NCI-H1694 (cell line): ENCODE results near the gene KCNK16.
"Not testable (repeated sequence)": the region's sequence is repeated elsewhere in the genome, so short reads cannot be mapped to it uniquely, and the experiment has no call there.

Experiments
- DNase-seq: peaks from one replicate; lab custom pipeline; 2025; lab: John Stamatoyannopoulos, UW

KCNK16 gene

GRCh38 chr6:39309942-39310531 is 12.5 kb downstream of the KCNK16 start:
- peak; percentile 66 for DNase-seq

DNA sequence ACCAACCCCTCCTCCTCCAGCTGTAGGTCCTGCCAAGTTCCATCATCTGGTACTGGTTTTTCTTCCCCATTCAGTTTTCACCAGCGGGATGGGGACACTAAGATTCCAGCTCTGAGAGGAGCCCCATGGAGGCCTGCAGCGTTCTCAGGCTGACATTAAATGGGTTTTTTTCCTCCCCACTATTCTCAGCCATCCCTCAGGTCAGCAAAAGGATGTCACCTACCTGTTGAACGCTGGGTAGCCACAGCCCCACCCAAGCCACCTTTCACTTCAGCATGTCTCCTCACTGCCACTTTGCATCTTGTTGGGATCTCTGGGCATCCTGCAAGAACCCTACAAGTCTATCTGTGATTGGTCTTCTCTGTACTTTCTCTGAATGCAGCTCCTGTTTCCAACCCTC is 15.0 kb downstream of the KCNK16 start:
- no peak for DNase-seq

DNA sequence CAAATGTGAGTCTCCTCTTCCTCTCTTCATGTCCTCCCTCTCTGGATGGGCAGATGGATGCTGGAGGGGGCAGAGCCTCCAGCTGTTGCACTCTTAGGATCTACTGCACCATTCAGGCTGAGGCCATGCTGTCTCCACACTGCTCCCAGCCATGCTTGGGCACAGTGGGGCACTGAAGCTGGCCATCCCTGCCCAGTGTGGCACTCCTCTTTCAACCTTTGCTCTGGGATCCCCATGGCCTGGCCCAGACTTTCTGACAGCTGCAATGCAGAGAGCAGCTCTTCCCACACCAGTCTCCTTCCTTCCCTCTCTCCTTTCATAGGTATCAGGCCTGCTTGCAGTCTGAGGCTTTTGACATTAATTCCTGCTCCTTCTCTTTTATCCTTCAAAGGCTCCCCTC is 17.6 kb downstream of the KCNK16 start:
- no peak for DNase-seq

DNA sequence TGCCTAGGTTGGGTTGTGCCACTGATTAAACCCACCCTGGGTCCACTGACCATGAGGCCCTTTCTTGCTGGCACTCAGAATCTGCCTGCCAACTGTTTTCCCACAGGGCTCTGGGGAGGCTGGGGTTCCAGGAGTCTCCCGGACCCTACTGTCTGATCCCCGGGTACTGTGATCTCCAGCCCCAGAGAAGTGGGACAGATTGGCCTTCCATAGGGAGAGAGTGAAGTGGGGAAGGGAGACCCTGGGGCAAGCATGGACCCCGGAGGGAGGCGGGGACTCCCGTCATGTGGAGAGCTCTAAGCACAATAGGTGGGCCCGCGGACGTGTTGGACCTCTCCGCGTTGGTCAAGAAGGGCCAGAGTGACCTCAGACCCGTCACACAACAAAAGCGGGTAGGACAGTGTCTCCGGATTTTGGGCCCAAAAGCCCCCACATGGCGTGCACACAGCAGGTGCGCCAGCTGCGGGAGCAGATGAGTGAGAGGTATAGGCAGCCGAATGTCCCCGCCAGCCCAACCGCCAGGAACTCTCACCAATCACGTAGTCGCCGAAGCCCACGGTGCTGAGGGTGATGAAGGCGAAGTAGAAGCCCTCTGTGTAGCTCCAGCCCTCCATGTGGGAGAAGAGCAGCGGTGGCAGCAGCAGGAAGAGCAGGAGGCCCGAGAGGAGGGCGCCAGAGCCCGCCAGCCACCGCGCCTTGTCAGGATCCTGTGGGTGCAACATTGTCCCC is 18.9 kb downstream of the KCNK16 start:
- no peak for DNase-seq

GRCh38 chr6:39302669-39303424 is 19.7 kb downstream of the KCNK16 start:
- peak; percentile 74 for DNase-seq

DNA sequence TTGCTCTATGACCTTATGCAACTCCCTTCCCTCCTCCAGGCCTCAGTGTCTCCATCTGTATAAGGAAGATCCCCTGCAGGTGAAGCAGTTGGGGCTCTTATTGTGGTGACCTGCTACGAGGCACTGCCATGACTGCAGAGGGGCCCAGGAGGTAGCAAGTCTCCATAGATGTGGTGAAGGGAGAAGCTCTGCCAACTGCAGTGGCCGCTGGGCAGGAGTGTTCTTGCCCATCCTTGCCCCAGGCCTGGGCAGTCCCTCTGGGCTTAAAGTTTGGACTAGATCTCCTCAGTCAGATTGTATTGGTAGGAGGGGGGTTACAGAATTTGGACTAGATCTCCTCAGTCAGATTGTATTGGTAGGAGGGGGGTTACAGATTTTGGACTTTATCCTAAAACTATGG is 20.5 kb downstream of the KCNK16 start:
- DNase-seq, result no peak

GRCh38 chr6:39301606-39302005 is 20.9 kb downstream of the KCNK16 start:
- DNase-seq, result no peak

- DNase-seq, result no peak
These were observed 21.8 kb downstream of the KCNK16 start for GRCh38 chr6:39300739-39301138.

GRCh38 chr6:39298061-39298460 is 24.4 kb downstream of the KCNK16 start:
- no peak for DNase-seq

GRCh38 chr6:39296745-39297640 is 25.5 kb downstream of the KCNK16 start:
- no peak for DNase-seq

GRCh38 chr6:39295611-39296011 is 26.9 kb downstream of the KCNK16 start:
- no peak for DNase-seq

DNA sequence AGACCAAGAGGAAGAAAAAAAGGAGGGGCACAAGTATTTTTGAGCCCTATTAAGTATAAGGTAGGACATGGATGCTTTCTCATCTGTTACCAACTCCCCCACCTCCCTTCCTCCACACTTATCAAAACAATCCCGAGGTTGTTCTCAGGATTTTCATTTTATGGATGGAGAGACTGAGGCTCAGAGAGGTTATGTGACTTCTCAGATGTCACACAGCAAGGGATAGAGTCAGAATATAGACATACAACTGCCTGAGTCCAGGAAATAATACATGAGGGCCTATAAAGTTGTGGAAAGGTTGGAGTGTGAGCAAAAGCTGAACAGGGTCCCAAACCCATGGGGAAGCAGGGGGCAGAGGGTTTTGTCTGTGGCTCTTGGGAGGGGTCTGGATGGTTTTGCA is 27.6 kb downstream of the KCNK16 start:
- DNase-seq, result no peak

- DNase-seq, result no peak
These were observed 28.4 kb downstream of the KCNK16 start for GRCh38 chr6:39294133-39294532.

DNA sequence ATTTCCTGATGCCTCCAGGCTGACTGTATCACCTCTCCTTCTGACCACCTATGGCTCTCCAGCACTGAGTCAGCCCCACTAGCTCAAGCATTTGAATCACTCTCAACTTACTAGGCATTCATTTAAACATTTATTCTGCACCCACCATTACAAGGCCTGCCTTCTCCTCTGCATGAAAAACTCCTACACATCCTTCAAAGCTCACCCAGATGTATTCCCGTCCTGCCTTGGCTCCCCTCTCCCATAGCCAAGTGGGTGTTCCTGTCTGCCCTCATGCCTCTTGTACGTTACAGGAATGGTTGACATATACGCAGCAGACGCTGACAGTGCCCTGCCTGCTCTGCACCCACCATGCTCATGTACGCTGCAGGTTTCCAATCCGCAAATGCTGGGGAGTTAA is 29.9 kb downstream of the KCNK16 start:
- no peak for DNase-seq

DNA sequence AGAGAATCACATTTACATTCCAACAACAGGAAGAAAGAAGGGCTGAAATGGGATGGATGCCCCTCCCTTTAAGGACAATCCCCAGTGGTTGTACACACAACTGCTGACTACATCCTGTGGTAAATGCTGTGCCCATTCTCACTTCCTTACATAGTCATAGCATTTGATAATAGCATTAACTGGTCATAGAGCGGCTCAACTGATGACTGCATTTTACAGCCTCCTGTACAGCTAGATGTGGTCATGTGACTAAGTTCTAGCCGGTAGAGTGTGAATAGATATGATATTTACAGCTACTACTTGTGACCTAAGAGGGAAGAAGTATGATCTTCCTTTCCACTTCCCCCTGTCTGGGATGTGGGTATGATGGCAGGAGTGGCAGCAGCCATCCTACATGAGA is 33.0 kb downstream of the KCNK16 start:
- DNase-seq, result no peak

DNA sequence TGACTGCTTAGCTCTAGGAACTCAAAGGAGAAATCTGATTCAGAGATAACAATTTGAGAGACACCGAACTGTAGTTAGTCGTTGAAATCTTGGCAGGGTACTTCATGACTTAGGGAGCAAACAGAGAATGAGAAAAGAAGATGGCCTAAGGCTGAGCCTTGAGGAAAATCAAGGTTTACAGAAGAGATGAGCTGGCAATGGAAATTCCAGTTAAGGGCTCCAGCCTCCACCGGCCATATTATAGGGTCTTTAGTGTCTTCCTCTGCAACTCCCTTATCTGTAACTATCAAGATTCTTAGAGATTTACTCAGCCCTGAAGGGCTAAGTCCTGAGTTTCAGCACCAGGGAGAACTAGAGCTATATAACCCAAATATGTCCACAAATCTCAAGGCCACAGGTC is 34.9 kb downstream of the KCNK16 start:
- DNase-seq, result no peak

- DNase-seq, result not testable (repeated sequence)
These were observed 35.9 kb downstream of the KCNK16 start for GRCh38 chr6:39286596-39286995.

- DNase-seq, result no peak
These were observed 39.7 kb downstream of the KCNK16 start for GRCh38 chr6:39282774-39283173.

DNA sequence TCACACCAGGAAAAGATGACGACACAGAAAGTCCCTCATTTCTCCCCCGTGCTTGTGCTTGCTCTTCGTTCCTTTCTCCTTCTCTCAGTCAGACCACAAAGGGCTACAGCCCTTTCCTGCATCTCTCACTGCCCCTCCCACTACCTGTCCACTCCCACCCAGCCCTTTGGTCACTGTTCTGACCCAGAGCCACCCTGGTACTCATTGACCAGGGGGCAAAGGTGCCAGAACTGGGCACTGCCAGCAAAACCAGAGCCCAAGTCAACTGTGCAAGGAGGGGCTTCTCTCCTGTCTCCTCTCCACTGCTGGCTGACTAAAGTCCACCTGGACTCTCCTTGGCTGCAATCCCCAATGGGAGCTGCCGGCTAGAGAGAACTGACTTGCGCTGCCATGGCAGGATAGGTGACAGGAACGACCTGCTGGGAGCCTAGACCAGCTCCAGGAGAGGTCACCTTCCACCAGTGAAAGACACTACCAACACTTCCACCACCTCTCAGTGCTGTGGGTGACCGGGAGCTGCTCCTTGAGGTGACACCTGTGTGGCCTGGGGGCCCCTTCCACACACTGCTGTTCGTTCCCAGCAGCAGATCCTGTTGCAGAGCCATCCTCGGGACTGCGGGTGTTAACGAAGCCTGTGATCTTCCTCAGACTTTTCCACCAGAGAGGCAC is 41.1 kb downstream of the KCNK16 start:
- DNase-seq, result no peak

- no peak for DNase-seq
These were observed 42.2 kb downstream of the KCNK16 start for GRCh38 chr6:39280247-39280731.

DNA sequence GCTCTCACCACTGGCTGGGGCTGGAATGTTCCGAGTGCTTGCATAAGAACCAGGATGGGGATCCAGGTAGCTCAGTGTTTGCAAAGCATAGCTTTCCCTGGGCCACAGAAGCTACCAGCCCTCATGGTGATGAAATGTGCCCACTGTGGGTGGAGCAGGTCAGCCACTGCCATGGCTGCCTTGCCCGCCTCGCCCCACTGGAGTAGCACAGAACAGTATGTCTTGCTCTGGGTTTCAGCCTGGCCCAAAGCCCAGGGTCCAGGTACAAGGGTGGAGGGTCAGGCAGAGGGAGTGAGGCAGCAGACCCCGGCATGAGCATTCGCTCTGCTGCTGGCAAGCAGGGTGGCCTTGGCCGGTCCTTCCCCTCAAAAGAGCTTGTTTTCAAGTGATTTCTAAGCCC is 43.0 kb downstream of the KCNK16 start:
- no peak for DNase-seq
